SW 1271 (cell line): ENCODE results near the gene CEP112.
A peak's percentile ranks its signal among the peaks of the same experiment; 100 is the strongest.

Source experiments
- DNase-seq, 2 experiments: peaks; one replicate each; lab custom pipeline; 2025; lab: John Stamatoyannopoulos, UW

CEP112 gene

GRCh38 chr17:65988451-65988850, 203.5 kb downstream of the CEP112 start:
- no peak for DNase-seq

- DNase-seq: peak in 1 of 2 experiments; percentile 6
Observed at GRCh38 chr17:65987988-65988387, 203.9 kb downstream of the CEP112 start.

DNA sequence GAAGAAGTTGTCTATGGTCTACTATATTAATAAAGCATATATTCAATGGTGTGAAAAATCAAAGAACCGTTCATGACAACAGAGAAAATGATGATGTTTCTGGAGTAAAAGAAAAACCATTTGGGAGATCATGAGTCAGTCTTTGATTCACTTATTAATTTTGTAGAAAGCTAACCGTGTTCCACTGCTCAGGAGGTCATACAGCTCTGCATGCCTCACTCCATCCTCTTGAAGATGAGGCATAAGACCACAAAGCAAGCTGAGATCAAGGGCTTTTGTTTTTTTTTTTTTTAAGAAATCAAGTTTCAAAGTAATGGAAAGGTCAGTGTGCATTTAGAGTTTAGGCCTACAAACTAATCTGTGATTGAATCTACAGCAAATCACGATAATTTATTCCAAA, 206.4 kb downstream of the CEP112 start:
- DNase-seq: no peak

- DNase-seq: no peak
Observed at GRCh38 chr17:65984299-65984698, 207.6 kb downstream of the CEP112 start.

DNA sequence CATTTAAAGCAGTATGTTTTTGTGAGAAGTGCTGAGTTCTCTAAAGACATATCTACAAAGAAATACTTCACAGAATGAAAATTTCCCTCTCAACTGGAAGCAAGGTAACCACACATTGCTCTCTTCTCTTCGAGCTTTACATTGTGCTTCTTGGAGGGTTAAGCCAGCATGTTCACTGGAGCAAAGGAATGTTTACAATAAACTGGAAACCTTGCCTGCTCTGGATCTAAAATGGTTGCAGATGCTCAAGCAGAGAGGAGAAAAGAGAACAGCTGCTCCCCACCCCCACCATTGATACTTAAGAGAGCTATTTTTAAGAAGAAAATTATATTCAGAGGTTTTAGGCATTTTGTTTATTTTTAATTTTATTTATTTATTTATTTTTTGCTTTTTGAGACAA, 213.1 kb downstream of the CEP112 start:
- DNase-seq: no peak

DNA sequence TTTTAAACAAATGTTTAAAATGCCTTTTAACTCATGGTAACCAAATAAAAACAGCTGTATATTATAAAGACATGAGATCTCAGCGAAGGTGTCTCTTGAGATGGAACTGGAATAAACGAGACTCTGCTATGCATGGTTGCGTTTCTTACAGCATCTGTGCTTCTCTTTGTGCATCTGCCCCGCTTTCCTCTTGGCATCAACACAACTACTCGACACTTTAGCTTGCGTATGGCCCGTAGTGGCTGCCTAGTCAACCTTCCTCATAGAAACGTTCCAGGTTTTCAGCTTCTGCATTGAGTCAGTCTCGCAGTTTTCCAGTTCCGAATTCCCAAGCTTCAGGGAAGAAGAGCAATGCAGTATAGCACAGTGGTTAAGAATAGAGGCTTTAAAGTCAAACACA, 214.9 kb downstream of the CEP112 start:
- DNase-seq: no peak

GRCh38 chr17:65975878-65976277, 216.1 kb downstream of the CEP112 start:
- no peak for DNase-seq

DNA sequence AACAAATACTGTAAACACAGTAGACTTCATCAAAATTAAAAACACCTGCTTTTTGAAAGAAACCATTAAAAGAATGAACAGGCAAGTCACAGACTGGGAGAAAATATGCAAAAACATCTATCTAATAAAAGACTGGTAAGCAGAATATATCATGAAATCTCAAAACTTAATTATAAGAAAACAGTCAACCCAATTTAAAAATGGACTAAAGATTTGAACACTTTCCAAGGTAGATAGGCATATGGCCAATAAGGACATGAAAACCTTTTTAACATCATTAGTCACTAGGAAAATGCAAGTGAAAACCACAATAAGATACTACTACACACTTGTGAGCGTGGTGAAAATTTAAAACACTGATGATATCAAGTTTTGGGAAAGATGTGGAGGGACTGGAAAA, 218.7 kb downstream of the CEP112 start:
- DNase-seq: no peak

DNA sequence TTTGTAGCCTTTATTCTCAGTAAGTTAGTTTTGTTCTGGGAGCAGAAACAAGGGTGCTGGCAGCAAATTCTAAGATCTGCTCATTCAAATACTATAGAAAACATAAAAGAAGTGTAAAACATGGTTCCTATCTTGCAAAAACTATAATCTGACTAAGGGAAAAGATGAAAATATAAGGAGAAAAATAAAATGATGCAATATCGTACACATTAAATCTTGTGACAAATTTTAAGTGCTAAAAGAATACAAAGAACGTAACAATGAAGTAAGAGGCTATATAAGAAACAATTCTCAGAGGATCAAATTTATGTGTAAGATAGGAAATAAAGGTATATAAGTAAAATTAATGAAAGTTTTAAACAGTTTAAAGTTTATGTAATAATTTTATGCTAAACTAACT, 224.6 kb downstream of the CEP112 start:
- no peak for DNase-seq

DNA sequence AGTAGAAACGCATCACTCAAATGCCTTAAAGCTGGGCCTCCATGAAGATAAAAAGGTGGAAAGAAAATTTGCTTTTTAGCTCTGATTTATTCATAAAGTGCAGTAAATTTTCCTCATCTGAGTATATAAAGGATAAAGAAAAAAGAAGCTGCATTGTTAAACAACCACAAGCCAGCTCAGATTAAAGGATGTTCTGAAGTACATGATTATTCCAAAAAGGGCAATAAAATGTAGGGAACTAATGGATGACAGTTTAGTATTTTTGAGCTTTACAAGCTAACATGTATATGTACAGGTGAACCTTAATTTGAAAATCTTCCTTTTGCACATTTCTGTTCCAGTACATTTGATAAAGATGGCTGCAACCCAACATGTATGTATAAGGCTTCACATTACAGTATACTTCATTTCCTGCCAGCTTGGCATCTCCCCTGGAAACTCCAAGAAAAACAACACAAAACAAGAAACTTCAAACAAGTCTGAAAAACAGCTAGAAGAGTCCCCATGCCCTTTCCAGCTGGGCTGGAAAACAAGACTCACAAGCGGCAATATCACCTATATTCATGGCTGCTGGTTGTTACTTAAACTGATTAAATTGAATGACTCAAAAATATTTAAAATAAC, 225.7 kb downstream of the CEP112 start:
- DNase-seq: no peak

DNA sequence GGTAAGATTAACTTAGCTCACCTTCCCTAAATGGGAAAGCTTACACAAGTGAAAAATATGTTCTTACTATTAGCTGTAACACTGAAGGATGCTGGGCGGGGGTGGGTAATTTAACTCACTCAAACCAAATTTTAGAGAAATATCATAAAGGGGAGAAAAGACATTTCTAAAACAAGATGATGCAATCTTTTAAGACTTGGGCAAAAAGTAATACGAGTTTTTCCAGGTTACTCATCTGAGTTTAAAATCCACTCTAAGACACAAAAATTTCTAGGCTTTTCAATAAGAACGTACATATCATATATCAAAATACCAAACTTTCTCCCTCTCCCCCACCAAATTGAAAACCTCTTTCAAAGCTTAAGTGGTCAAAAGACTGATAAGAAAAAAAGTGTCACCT, 228.8 kb downstream of the CEP112 start:
- DNase-seq: no peak

- no peak for DNase-seq
Observed at GRCh38 chr17:65959630-65960029, 232.3 kb downstream of the CEP112 start.

GRCh38 chr17:65956814-65957213, 235.1 kb downstream of the CEP112 start:
- DNase-seq: no peak

GRCh38 chr17:65954148-65954449, 237.8 kb downstream of the CEP112 start:
- no peak for DNase-seq

DNA sequence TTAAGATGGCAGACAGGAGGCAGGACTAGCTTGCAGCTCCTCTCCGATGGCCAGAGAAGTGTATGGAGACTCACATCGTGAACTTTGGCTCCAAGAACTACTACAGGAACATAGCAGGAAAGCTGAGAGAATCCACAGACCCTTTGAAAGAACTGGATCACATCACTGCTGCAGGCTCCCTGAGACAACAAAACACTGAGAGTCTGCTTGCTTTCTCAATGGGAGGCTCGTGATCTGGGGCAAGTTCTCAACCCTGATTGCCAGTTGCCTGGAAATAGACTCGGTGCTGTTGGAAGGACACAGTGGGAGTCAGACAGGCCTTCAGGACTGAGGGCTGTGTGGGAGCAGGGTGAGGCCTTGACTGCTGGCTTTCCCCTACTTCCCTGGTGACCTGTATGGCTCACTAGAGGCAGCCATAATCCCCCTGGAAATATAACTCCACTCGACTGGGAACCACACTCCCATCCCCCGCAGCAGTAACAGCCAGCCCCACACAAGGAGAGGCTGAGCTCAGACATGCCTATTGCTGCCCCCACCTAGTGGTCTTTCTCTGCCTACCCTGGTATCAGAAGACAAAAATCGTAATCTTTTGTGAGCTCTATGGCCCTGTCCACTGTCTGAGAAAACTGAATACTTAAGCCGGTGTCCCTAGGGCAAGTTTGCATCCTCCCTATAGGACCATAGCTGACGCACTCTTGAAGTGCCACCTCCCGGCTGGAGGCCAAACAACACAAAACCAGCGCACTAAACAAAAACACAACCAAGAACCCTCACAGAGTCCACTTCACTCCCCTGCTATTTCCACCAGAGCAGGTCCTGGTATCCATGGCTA, 238.4 kb downstream of the CEP112 start:
- no peak for DNase-seq

- DNase-seq: no peak
Observed at GRCh38 chr17:65952586-65952985, 239.3 kb downstream of the CEP112 start.

GRCh38 chr17:65952015-65952414, 239.9 kb downstream of the CEP112 start:
- no peak for DNase-seq

GRCh38 chr17:65947831-65948230, 244.1 kb downstream of the CEP112 start:
- no peak for DNase-seq

DNA sequence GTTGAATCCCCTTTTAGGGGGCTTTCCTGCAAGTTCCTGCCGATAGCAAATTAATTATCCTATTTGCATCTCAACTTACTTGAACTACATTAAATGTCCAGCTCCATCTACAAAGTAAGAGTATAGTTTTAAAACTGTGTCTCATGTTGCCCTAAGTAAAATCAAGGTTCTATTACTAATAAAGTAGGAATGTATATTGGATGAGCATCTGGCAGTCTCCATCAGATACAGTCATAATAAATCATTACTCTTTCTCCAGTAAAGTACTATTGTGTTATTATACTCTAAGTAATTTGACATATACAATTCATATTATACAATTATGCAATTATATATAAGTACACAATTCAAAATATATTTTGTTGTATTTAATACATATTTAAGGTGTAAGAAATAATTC, 249.3 kb downstream of the CEP112 start:
- DNase-seq: no peak

GRCh38 chr17:65941356-65941899, 250.5 kb downstream of the CEP112 start:
- DNase-seq: no peak

- no peak for DNase-seq
Observed at GRCh38 chr17:65936013-65936412, 255.9 kb downstream of the CEP112 start.

- no peak for DNase-seq
Observed at GRCh38 chr17:65933290-65933689, 258.6 kb downstream of the CEP112 start.
